NOMO-1 treated with dmso at 0.1 percent for 144 hours (cell line): ENCODE results near the gene PAPPA2.
"Not testable (repeated sequence)": the region's sequence is repeated elsewhere in the genome, so short reads cannot be mapped to it uniquely, and the experiment has no call there.

Experiments used
- DNase-seq: peaks from one replicate; lab custom pipeline; 2025; ENCODE audit not compliant: unreplicated experiment; lab: John Stamatoyannopoulos, UW

PAPPA2 gene, protein sequence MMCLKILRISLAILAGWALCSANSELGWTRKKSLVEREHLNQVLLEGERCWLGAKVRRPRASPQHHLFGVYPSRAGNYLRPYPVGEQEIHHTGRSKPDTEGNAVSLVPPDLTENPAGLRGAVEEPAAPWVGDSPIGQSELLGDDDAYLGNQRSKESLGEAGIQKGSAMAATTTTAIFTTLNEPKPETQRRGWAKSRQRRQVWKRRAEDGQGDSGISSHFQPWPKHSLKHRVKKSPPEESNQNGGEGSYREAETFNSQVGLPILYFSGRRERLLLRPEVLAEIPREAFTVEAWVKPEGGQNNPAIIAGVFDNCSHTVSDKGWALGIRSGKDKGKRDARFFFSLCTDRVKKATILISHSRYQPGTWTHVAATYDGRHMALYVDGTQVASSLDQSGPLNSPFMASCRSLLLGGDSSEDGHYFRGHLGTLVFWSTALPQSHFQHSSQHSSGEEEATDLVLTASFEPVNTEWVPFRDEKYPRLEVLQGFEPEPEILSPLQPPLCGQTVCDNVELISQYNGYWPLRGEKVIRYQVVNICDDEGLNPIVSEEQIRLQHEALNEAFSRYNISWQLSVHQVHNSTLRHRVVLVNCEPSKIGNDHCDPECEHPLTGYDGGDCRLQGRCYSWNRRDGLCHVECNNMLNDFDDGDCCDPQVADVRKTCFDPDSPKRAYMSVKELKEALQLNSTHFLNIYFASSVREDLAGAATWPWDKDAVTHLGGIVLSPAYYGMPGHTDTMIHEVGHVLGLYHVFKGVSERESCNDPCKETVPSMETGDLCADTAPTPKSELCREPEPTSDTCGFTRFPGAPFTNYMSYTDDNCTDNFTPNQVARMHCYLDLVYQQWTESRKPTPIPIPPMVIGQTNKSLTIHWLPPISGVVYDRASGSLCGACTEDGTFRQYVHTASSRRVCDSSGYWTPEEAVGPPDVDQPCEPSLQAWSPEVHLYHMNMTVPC (N-terminal part only)

DNA sequence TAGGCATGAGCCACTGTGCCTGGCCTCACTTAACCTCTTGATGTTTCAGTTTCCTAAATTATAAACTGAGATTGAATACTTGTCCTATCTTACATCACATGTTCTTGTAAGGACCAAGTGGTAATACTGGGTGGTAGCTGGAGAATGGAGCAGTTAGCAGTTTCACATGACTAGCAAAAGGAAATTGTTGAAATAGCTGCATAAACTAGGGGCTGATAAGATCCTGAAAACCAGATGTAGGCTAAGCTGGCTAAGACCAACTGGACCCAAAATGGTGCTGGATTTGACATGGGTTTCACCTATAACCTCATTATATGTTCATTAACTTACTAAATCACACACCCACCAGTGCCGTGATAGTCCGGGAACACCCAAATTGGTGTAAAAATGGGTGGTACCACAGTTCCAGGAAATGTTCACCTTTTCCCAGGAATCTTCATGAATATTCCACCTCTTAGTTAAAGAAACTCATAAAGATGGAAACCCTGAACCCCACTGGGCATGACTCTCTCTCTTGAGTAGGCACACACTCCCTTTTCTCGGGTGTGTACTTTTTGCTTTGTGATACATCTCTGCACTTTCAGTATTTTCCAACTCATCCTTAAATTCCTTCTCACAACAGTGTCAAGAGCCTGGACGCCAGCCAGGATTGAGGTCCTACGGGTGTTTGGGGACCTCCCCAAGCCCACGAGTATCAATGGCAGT is at the start of gene PAPPA2:
PAPPA2 (plus strand) TSS at position 502 of the 705 bp plus-strand sequence. CDS start 93,148 bp downstream, outside the sequence.
- DNase-seq = no peak

DNA sequence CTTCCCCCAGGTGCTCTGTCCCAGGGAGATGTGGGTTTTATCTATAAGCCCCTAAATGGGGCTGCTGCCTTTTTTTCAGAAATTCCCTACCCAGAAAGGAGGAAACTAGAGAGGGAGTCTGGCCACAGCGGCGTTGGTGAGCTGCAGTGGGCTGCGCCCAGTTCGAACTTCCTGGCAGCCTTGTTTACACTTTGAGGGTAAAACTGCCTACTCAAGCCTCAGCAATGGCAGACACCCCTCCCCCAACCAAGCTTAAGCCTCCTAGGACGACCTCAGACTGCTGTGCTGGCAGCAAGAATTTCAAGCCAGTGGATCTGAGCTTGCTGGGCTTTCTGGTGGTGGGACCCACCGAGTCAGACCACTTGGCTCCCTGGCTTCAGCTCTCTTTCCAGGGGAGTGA is 46.2 kb upstream of the PAPPA2 start:
- DNase-seq = no peak

DNA sequence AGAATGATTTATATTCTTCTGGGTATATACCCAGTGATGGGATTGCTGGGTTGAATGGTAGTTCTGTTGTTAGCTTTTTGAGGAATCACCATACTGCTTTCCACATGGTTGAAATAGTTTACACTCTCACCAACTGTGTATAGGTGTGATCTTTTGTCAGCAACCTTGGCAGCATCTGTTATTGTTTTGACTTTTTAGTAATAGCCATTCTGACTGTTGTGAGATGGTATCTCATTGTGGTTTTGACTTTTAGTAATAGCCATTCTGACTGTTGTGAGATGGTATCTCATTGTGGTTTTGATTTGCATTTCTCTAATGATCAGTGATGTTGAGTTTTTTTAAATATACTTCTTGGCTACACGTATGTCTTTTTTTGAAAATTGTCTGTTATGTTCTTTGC is 43.4 kb upstream of the PAPPA2 start:
- not testable (repeated sequence) for DNase-seq

DNA sequence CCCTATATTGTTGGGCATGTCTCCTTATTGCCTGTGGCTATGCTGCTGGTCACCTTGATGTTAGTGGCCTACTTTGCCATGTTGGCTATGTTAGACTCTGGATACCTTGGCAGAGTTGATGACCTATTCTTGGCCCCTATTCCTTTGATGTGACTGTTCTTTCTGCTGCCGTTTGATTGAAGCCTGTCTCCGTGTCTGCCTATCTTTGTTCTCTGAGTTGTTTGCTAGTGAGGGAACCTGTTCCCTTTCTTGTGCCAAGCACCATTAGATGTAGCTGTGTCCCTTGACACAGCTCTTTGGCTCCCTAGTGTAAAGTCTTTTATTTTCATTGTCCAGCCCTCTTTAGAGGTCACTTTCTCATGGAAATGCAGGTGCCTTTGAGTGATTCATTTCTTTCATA is 28.7 kb upstream of the PAPPA2 start:
- DNase-seq = no peak

DNA sequence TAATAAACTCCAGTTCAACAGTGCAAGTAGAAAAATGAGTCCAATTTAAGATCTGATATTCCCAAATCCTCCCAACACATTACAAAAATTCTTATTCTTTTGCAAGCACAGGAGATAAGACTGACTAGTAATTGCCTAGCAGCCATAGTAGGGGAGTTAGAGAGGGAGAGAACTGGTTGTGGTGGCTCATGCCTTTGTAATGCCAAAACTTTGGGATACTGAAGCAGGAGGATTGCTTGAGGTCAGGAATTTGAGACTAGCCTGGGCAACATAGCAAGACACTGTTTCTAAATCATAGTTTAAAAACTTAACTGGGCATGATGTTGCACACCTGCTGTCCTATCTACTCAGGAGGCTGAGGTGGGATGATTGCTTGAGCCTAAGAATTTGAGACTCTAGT is 26.7 kb upstream of the PAPPA2 start:
- no peak for DNase-seq

DNA sequence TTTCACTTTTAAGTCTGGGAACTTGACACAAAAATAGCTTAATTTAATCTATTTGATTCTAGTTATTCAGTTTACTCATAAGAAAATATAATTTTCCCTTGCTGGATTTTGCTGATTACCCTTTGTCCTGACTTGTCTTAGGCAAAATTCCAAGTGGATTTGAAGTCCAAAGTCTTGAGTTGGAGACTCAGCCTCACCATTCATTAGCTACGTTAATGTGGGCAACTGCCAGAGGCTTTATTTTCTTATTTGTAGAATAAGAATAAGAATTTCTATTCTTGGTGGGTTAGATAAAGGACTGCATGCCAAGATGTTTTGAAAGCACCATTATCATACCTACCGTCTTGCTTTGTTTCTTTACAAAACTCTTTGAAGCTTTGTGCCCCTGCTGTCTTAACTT is 22.8 kb upstream of the PAPPA2 start:
- no peak for DNase-seq

DNA sequence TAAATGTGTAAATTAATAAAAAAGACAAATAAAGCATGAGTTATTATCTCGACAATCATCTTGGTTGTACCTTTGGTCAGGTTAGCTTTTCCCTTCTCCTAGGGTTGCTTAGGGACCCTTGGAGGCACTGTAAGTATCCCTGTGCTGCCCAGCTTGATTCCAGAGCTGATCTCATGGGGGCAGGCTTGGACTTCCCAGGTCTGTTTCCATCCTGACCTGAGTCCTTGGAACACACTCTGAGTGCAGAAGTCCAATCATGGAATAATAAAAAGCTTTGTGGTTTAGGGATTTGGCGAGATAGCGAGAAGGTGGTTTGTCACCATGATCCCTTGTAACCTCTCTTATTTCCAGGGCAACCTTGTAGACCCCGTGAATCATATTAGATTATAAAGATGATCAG is 18.7 kb upstream of the PAPPA2 start:
- no peak for DNase-seq

DNA sequence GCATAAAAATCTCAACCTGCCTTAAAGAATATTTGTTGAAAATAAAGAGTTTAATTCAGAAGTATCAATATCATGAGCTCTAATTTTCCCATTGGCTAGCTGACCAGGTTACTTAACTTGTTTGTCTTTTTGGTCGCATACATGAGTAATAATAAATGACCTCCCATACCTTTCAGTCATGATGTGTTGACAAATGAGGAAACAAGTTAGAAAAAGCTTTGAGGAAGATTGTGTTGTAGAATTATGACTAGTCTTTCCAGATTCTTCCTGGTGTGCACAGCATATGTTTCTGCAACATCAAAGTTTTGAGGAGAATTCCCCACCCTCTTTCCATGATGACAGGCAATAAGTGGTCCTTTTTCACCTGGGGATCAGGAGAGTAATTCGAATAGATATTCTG is 17.6 kb upstream of the PAPPA2 start:
- no peak for DNase-seq

DNA sequence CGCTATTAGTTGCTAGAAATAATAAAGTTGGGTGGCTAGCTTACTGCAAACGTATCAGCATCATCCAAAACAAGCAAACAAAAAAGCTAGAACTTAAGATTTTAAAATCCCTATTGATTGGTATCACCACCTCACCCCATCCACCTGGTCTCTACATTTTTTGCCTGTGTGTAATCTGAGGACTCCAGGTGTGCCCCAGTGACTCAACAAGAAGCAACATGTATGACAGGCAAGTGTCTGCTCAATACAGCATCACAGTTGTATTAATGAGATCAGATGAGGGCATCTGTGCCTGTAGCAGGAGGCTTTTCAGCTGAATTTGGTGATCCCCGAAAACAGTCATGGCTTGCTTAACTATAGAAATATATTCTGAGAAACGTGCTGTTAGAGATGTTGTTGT is 14.6 kb upstream of the PAPPA2 start:
- DNase-seq = no peak

DNA sequence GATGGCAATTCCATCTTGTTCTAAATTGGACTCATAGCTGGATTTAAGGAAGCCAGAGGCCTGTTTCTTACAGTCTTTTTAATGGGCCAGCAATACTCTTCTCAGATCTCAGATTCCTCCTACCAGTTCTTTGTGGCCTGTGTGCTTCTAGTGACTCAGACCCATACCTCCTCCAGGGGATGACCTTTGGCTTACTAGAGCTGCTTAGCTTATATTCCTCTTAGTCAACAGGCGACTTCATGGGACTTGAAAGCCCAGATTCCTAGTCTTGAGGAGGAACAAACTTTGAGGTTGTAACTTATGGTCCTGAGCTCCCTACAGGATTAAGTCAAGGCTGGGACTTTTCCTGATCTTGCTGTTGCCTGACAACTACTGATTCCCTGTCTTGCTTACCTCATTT is 12.4 kb upstream of the PAPPA2 start:
- DNase-seq = no peak

DNA sequence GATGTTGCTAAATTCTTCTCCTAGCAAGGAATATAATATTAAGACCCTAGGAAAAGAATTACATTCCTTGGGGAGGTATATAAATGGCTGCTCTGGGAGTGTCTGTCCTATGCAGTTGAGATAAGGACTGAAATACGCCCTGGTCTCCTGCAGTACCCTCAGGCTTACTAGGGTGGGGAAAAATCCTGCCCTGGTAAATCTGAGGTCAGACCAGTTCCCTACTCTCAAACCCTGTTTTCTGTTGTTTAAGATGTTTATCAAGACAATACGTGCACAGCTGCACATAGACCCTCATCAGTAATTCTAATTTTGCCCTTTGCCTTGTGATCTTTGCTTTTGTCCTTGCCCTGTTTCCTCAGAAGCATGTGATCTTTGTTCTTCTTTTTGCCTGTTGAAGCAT is 11.2 kb upstream of the PAPPA2 start:
- DNase-seq = not testable (repeated sequence)

DNA sequence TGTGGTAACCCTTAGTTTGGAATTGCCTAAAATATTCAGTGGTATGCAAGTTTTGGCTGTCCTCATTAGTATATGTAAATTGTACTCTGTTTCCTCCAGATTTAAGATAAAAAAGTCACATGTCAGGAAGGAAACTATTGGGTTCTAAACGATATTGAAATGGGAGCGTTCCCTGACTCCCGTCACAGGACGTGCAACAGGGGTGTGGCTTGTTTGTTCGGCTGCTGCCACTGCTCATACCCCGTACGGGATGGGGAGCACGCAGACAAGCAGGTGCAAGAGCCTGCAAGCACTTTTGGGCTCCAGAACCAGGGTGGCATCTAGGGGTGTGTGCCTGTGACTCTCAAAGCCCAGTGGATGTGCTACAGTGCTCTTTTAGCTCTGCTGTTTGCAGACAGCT is 6.2 kb upstream of the PAPPA2 start:
- DNase-seq = no peak

DNA sequence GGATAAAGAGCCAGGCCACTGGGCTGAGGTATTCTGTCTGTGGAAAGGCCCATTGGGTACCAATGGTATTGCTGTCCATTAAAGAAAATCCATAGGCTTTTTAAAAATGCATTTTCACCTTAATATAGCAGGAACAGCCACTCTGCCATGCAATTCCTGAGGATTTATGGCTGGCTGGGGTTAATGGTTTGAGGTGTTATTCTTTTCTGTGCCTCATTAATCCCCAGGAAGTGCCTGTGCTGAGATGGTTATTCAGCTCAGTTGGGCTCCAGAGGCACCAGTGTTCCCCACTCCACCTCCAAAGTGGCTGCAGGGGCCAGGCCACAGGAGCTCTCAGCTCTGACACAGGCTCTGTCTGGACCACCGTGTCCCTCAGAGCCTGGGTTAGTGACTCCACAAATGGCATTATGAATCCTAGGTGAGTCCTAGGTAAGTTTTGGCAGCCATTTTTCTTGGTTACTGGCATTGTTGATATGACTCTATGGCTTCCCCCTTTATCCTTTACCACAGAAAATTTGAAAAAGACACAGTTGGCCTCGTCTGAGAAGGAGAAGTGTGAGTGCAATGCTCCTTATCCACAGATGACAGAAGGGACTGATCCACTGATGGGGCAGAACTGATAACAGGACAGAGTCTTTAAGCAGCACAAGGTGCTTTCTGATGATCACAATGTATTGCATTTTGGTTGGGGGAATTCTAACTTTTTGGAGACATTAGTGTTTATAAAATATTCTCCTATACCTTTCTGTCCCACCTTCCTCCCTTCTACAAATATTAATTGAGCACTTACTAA is 2.2 kb upstream of the PAPPA2 start:
- no peak for DNase-seq

DNA sequence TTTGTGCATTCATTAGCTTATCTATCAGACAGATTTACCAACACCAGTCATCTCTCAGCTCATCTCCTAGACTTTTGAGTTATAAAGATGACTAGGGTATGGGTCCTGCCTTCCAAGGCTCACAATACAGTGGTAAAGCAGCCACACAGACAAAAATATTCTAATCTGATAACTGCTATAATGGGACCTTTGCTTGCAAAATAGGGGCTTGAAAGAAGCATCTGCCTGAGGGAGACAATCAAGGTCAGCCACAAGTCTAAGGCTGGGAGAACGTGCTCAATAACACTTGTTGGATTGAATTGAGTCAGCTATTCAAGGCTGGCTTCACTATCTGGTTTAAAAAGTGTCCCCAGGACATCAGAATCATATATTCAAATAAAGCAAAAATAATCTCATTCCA is 1.4 kb upstream of the PAPPA2 start:
- no peak for DNase-seq

DNA sequence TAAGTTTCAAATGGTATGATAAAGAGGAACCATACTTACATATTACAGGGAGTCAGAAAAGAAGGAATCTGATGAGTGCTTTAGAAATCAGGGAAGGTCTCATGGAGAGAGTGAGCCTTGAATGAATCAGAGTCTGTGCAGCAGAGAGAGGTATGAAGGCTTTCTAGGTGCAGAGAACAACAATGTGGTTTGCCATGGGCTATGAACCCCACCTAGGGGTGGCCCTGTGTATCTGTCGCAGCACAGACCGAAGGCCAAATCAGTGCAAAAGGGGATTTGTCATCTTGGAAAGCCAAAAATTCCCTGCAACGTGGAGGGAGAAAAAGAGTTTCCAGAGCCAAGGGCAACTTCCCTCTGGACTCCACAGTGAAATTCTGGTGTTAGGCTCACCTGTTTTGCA is 3.5 kb downstream of the PAPPA2 start:
- no peak for DNase-seq

DNA sequence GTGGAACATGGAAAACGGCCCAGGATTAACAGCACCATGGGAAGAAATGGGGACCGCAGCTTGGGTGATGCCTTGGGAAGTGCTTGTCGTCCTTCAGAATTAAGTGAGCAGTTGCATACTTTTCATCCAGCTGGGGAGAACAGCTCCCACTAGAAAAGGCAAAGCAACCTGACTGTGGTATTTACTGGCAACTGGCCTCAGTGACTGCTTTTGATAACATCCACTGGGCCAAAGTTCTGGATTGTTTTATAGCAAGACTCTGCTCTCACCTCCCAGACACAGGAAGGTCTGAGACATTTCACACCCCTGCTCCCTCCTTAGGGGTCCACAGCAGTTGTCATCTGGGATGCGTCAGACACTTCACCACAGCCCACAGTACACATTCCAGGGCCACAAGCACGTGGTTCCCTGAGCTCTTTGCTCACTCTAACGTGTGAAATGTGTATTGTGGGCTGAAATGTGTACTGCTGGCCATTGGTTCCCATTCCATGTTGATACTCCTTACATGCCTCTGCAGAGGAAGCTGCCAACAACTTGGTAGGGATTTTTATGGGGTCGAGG is 6.6 kb downstream of the PAPPA2 start:
- no peak for DNase-seq

DNA sequence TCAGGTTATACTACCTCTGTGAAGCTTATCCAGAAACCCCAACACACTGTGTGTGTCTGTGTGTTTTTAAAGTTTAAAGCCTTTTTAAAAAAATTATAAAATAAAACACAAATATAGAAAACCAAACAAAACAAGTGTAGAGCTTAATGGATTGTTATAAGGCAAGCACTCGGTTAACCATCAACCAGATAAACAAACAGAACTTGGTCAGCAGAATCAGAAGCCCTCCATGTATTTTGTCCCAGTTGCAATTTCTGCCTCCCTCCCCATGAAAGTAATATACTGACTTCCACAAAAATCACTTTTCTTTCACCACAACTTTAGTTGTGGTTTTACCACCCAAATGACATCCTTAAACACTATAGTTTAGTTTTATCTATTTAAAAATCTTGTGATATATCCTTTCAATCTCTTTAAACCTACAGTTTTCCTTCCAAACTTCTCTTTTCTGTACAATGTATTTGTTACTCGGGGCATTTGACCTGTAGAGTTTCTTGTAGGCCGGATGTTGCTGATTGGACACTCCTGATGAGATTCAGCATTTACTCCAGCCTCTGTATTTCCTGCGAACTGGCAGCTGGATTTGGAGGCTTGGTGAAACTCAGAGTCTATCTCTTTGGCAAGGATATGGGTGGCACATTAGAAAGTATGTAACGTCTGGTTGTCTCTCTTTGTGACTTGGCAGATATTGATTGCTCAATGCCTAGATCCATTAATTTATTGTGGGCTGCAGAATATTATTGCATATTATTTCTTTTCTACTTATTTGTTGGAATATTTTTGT is 8.6 kb downstream of the PAPPA2 start:
- no peak for DNase-seq

DNA sequence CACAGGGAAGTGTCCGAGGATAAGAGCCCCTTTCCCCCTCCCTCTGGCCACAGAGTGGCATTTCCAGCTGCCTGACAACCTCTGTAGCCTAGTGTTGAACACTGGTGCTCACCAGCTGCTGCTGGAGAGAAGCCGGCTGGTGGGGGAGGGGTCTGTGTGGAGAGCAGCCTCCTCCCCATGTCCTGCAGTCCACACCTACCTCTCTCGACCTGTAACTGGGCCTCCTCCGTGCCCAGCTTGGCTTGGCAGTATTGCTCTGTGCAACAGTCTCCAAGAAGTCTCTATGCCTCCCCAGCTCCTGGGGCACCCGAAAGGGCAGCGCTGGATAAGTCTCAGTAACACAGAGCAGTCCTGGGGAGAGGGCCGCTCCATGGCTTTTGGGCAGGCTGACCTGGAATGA is 17.0 kb downstream of the PAPPA2 start:
- DNase-seq = no peak

DNA sequence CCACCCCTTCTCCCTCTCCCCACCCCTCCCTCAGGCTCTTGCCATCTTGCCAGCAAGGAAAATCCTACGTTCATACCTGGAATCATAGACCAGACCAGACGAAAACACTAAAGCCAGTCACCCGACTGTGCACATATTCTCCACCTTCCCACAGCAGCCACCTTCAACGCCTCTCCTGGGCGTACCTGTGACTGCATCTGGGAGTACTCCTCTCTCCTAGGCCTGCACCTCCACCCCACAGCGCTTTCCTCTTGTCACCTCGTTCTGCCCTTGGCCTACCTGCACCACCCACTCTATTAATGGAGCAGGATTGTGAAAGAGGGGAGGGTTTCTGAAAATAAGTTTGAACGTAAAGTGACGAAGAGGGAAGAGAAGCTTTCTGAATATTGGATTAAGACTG is 17.8 kb downstream of the PAPPA2 start:
- DNase-seq = no peak

DNA sequence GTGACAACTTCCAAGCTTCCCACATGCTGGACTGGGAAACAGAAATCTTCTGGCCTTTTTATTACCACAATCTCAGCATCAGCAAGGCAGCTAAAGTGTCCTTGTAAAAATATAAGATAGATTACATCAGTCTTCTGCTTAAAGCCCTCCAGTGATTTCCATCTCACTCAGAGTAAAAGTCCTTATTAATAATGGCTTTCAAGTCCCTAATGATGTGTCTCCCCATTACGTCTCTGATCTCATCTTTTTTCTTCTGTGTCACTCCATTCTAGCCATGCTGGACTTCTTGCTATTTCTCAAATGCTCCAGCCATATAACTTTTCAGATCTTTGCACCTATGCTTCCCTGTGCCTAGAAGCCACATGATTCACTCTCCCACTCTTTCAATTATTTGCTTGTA is 22.1 kb downstream of the PAPPA2 start:
- DNase-seq = no peak
